Karpas-422 (cell line): ENCODE results near the gene OXA1L. TPM values are rescaled to one million over a fixed set of nuclear protein-coding genes. Genes with fewer than 3 reads are reported as not detected.

Source experiments
- DNase-seq: peaks from one replicate; pipeline ENCODE4 v3.0.0-alpha.2; 2015
- H2AFZ ChIP-seq: fragments of 200-600 bp; sonication (generic); 2 replicates; pipeline ENCODE4 v1.6.1; 2014; ENCODE audit warnings: antibody characterized with exemption, low read length, mixed read lengths
- H3K27ac ChIP-seq: fragments of 200-600 bp; sonication (generic); 2 replicates; pipeline ENCODE4 v1.5.1; 2014; ENCODE audit warnings: mild to moderate bottlenecking, low read length, moderate library complexity
- H3K27me3 ChIP-seq: fragments of 200-600 bp; sonication (generic); 2 replicates; pipeline ENCODE4 v1.6.1; 2014; ENCODE audit warnings: low read length, mixed read lengths
- H3K36me3 ChIP-seq: fragments of 200-600 bp; sonication (generic); 2 replicates; pipeline ENCODE4 v1.6.1; 2014; ENCODE audit warnings: low read length, mixed read lengths; ENCODE audit not compliant: insufficient read depth
- H3K4me1 ChIP-seq: fragments of 200-600 bp; sonication (generic); 2 replicates; pipeline ENCODE4 v1.6.1; 2014; ENCODE audit warnings: mild to moderate bottlenecking, low read length, mixed read lengths
- H3K4me2 ChIP-seq: fragments of 200-600 bp; sonication (generic); 2 replicates; pipeline ENCODE4 v1.6.1; 2014; ENCODE audit warnings: low read length, low read depth, mild to moderate bottlenecking; ENCODE audit not compliant: poor library complexity, severe bottlenecking
- H3K4me3 ChIP-seq: fragments of 200-600 bp; sonication (generic); 2 replicates; pipeline ENCODE4 v1.5.1; 2014; ENCODE audit warnings: mild to moderate bottlenecking, antibody characterized with exemption, low read length, mixed read lengths
- H3K79me2 ChIP-seq: fragments of 200-600 bp; sonication (generic); 2 replicates; pipeline ENCODE4 v1.6.1; 2014; ENCODE audit warnings: mild to moderate bottlenecking, low read length, mixed read lengths
- H3K9ac ChIP-seq: fragments of 200-600 bp; sonication (generic); 2 replicates; pipeline ENCODE4 v1.6.0; 2014; ENCODE audit warnings: low read length
- H3K9me2 ChIP-seq: fragments of 200-600 bp; sonication (generic), shearing (Covaris generic); replicated peaks from 2 replicates; pipeline ENCODE4 v1.6.0; 2014; ENCODE audit warnings: mild to moderate bottlenecking, low read length, moderate library complexity; ENCODE audit not compliant: insufficient read depth
- H3K9me3 ChIP-seq: fragments of 300-700, 200-600 bp; sonication (generic); 2 replicates; pipeline ENCODE4 v1.6.1; 2014; ENCODE audit warnings: low read length, mixed read lengths
- H4K20me1 ChIP-seq: fragments of 200-600 bp; sonication (generic); 2 replicates; pipeline ENCODE4 v1.6.1; 2014; ENCODE audit warnings: mild to moderate bottlenecking, antibody characterized with exemption, low read length, low read depth; ENCODE audit not compliant: insufficient read depth
- total RNA-seq: library from RNA; depleted of rRNA; stranded (reverse); fragments of >200 nt; shearing (Covaris generic); gene quantifications from 2 replicates; pipeline ENCODE4 v1.2.3, GENCODE V29; 2014; ENCODE audit warnings: low replicate concordance

The OXA1L gene
- total RNA-seq, 1 experiment from 2014 or later, result 484 TPM

DNA sequence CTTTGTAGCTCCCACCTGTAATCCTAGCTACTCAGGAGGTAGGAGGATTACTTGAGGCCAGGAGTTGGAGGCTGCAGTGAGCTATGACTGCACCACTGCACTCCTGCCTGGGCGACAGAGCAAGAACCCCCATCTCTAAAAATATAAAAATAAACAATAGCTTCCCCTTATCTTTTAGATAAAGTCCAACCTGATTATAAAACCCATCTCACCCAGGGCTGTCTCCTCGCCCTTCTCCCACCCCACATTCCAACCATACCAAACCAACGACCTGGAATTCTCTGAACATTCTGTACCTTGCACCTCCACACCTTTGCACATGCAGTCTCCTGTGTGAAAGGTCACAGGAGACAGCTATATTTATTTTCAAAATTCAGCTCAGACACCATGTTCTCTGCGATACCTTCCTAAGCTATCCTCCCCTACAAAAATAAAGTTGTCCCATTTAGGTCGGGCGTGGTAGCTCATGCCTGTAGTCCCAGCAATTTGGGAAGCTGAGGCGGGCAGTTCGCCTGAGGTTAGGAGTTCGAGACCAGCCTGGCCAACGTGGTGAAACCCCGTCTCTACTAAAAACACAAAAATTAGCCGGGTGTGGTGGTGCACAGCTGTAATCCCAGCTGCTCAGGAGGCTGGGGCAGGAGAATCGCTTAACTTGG lies 41.1 kb downstream of the OXA1L start:
- DNase-seq, result no peak
- no peaks in the 10 kb centered on the region for H3K9me2 ChIP-seq
- no peak overlapping the region for H3K9ac ChIP-seq
- H3K79me2 ChIP-seq, result no peaks in the 10 kb centered on the region
- H3K36me3 ChIP-seq, result no peaks in the 10 kb centered on the region
- no peaks in the 10 kb centered on the region for H3K27me3 ChIP-seq
- H3K4me1 ChIP-seq, result peaks cover 30% of the 10 kb centered on the region
- no peaks in the 10 kb centered on the region for H4K20me1 ChIP-seq
- no peak overlapping the region for H3K4me2 ChIP-seq
- H2AFZ ChIP-seq, result no peak overlapping the region
- no peak overlapping the region for H3K4me3 ChIP-seq
- H3K9me3 ChIP-seq, result no peaks in the 10 kb centered on the region
- H3K27ac ChIP-seq, result no peak overlapping the region

DNA sequence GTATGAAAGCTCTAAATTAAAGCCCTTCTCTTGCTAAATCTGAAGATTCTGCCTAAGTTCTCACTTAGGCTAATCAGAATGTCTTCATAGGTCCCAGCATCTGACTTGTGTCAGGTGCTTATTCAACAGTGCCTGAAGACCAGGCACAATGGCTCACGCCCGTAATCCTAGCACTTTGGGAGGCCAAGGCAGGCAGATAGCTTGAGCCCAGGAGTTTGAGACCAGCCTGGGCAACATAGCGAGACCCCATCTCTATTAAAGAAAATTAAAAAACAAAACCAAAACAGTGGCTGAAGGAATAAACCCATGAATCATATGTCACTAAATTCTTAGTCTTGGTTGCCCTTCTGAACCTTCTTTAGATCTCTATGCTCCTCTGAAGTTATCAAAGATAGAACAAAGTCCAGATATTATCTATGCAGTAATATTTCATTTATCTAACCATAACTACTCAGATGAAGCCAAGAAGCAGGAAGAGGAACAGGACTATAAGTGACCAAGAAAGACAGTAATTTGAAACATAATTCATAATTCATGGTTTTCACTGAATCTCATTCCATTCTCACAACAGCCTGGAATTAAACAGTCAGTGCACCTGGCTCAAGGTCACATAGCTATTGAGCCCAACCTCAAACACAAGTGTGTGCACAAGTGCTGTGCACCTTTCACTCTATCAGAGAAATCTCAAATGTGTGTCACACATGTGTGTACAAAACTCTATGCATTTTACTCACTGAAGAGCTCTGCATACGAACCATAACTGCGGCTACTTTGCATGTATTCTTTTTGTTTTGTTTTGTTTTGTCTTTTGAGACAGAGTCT lies 42.1 kb downstream of the OXA1L start:
- Histone ChIP-seq H2AFZ (no peak overlapping the region), H3K9ac (no peak overlapping the region), H4K20me1 (no peaks in the 10 kb centered on the region), H3K4me3 (no peak overlapping the region), H3K9me2 (no peaks in the 10 kb centered on the region), H3K36me3 (no peaks in the 10 kb centered on the region), H3K9me3 (no peaks in the 10 kb centered on the region), H3K4me1 (peaks cover 22% of the 10 kb centered on the region), H3K27me3 (no peaks in the 10 kb centered on the region), H3K79me2 (no peaks in the 10 kb centered on the region), H3K27ac (no peak overlapping the region), H3K4me2 (no peak overlapping the region)
- DNase-seq, result no peak

DNA sequence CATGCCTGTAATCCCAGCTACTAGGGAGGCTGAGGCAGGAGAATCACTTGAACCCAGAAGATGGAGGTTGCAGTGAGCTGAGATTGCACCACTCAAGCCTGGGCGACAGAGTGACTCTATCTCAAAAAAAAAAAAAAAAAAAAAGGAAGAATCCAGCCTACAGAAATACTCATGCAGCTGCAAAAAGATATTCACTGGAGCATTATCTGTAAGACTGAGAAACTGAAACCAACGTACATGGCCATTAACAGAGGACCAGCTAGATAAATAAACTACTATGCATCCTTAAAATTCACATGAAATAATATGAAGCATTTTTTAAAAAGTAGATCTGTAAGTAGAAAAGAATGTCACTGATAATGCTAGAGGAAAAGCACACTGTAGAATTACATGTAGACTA lies 45.2 kb downstream of the OXA1L start:
- Histone ChIP-seq H3K4me1 (peaks cover 16% of the 10 kb centered on the region), H3K9me2 (no peaks in the 10 kb centered on the region), H3K36me3 (no peaks in the 10 kb centered on the region), H3K27ac (no peak overlapping the region), H3K4me2 (no peak overlapping the region), H2AFZ (no peak overlapping the region), H3K9me3 (no peaks in the 10 kb centered on the region), H3K79me2 (no peaks in the 10 kb centered on the region), H3K9ac (no peak overlapping the region), H3K27me3 (no peaks in the 10 kb centered on the region), H4K20me1 (no peaks in the 10 kb centered on the region), H3K4me3 (no peak overlapping the region)
- DNase-seq, result no peak

DNA sequence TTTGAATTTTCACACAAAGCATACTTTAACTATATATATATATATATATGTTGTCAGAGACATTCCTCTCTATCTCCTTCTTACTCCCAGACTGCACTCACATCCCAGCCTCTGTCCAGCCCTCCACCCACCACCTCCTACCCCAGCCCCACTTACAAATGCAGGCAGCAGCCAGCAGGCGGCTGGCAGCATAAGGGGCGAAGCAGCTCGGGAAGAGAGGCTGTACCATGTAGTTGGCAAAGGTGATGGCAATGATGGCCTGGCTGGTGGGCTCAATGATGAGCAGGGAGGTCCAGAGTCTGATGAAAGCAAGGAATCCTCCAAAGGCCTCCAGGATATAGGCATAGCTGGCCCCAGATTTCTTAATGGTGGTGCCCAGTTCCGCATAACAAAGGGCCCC lies 46.3 kb downstream of the OXA1L start:
- H3K4me3 ChIP-seq, result no peak overlapping the region
- DNase-seq, result no peak
- H3K4me1 ChIP-seq, result peaks cover 16% of the 10 kb centered on the region
- no peak overlapping the region for H2AFZ ChIP-seq
- no peak overlapping the region for H3K9ac ChIP-seq
- no peaks in the 10 kb centered on the region for H3K9me2 ChIP-seq
- H4K20me1 ChIP-seq, result no peaks in the 10 kb centered on the region
- H3K36me3 ChIP-seq, result no peaks in the 10 kb centered on the region
- no peaks in the 10 kb centered on the region for H3K79me2 ChIP-seq
- no peaks in the 10 kb centered on the region for H3K27me3 ChIP-seq
- H3K9me3 ChIP-seq, result no peaks in the 10 kb centered on the region
- no peak overlapping the region for H3K4me2 ChIP-seq
- H3K27ac ChIP-seq, result no peak overlapping the region

DNA sequence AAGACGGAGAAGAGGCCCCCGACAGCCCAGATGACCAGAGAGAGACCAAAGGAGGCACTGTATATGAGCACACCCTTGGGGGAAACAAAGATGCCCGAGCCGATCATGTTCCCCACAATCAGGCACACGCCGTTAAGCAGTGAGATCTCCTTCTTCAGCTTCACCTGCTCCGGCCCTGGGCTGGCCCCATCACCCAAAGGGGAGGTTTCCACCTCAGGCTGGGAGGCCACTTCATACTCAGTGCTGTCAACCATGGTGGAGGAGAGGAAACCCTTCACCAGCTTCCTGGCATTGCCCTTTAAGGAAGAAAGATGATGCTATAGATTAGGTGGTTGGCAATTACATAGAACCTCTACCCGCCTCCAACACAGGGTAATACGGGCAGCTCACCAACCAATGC lies 46.7 kb downstream of the OXA1L start:
- Histone ChIP-seq H3K9me2 (no peaks in the 10 kb centered on the region), H3K4me2 (no peak overlapping the region), H3K9ac (no peak overlapping the region), H3K27ac (no peak overlapping the region), H3K4me3 (no peak overlapping the region), H2AFZ (no peak overlapping the region), H3K4me1 (peaks cover 16% of the 10 kb centered on the region), H3K27me3 (no peaks in the 10 kb centered on the region), H3K36me3 (no peaks in the 10 kb centered on the region), H3K79me2 (no peaks in the 10 kb centered on the region), H4K20me1 (no peaks in the 10 kb centered on the region), H3K9me3 (no peaks in the 10 kb centered on the region)
- DNase-seq, result no peak

DNA sequence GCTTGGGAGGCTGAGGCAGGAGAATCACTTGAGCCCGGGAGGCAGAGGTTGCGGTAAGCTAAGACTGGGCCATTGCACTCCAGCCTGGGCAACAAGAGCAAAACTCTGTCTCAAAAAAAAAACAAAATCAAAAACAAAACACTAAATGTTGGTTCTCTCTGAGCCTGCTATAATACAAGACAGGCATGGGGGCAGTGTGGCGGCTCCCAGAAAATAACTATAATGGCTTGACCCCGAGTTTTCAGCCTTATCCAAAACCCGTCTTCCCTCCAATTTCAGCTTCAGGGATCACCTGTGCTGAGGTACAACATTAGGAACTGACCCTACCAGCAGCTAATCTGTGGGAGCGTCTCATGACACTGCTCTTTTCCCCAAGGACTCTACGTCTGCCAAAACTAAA lies 47.9 kb downstream of the OXA1L start:
- no peak overlapping the region for H3K9ac ChIP-seq
- H3K9me3 ChIP-seq, result no peaks in the 10 kb centered on the region
- H3K27ac ChIP-seq, result no peak overlapping the region
- no peaks in the 10 kb centered on the region for H3K36me3 ChIP-seq
- no peak overlapping the region for H3K4me2 ChIP-seq
- H3K27me3 ChIP-seq, result no peaks in the 10 kb centered on the region
- H2AFZ ChIP-seq, result no peak overlapping the region
- H3K9me2 ChIP-seq, result no peaks in the 10 kb centered on the region
- H3K4me1 ChIP-seq, result peaks cover 16% of the 10 kb centered on the region
- DNase-seq, result no peak
- H3K79me2 ChIP-seq, result no peaks in the 10 kb centered on the region
- no peaks in the 10 kb centered on the region for H4K20me1 ChIP-seq
- no peak overlapping the region for H3K4me3 ChIP-seq

DNA sequence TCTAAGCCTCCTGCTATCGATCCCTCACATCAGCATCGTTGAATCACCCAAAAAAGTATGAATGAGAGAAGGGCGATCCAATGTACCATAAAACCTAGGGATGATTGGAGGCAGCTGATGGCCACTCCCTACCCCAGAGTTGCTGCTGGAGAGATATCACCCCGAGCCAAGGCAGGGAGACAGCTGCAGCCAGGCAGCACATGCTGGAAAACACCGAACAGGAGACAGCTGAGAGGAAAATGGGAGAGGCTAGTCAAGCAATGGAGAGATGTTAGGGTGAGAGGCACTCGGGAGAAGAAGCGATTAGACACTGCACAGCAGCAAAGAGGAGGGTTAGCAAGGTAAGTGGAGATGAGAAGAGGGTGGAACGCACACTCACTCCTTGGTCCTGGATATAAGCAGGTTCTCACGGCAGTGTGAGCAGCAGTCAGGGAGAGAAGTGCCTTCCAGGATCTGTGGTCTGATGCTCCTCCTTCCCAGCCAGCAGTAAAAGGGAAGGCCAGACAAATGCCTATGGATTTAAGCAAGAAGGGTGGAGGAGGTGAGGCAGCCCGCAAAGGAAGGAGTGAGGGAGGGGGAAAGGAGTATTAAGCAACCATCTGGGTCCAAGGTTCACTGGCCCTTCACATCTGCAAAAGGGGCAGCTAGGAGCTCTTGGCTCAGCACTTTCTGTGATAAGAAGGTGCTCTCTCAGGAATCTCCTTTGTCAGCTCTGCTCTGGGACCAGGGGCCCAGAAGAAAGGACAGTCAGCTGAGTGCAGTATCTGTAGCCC lies 48.6 kb downstream of the OXA1L start, which contains the start of gene SLC7A7:
SLC7A7 (minus strand) TSS at position 495 of the 773 bp plus-strand sequence. CDS start 2,037 bp downstream, outside the sequence.
- H4K20me1 ChIP-seq, result no peaks in the 10 kb centered on the region
- H3K9ac ChIP-seq, result no peak within 1 kb of the TSS
- no peaks in the 10 kb centered on the region for H3K27me3 ChIP-seq
- no peaks in the 10 kb centered on the region for H3K36me3 ChIP-seq
- no peaks in the 10 kb centered on the region for H3K9me2 ChIP-seq
- no peaks in the 10 kb centered on the region for H3K79me2 ChIP-seq
- H2AFZ ChIP-seq, result peak within 1 kb of the TSS; percentile 34; the same call in 1 of the 2 replicates
- H3K4me1 ChIP-seq, result peaks cover 16% of the 10 kb centered on the region
- no peak within 1 kb of the TSS for H3K4me2 ChIP-seq
- DNase-seq, result no peak
- H3K4me3 ChIP-seq, result no peak within 1 kb of the TSS
- no peaks in the 10 kb centered on the region for H3K9me3 ChIP-seq
- H3K27ac ChIP-seq, result no peak within 1 kb of the TSS
